NB4 (cell line): ENCODE measurements around the gene PITPNM3.

Source experiments
- DNase-seq: peaks from one replicate; pipeline ENCODE4 v3.0.0; 2010; ENCODE audit warnings: low read depth
- H3K4me3 ChIP-seq: one replicate; pipeline ENCODE4 v1.5.1; 2011; ENCODE audit warnings: mild to moderate bottlenecking, low read depth, low read length, moderate library complexity
- CTCF ChIP-seq: IDR thresholded peaks from one replicate; pipeline ENCODE4 v1.5.1; 2012; ENCODE audit warnings: low read depth, low read length
- MYC ChIP-seq: IDR thresholded peaks from 2 replicates; pipeline ENCODE4 v1.6.1; 2011; ENCODE audit warnings: low read depth, low read length
- POLR2A ChIP-seq: IDR thresholded peaks from 2 replicates; pipeline ENCODE4 v1.6.1; 2011; ENCODE audit warnings: mild to moderate bottlenecking; ENCODE audit not compliant: insufficient read length; ENCODE audit errors: extremely low read depth
- TF ChIP-seq, protein P1 (sequence below): IDR thresholded peaks from 2 replicates; pipeline ENCODE4 v1.6.1; 2011; ENCODE audit warnings: low read depth, low read length

PITPNM3 gene

DNA sequence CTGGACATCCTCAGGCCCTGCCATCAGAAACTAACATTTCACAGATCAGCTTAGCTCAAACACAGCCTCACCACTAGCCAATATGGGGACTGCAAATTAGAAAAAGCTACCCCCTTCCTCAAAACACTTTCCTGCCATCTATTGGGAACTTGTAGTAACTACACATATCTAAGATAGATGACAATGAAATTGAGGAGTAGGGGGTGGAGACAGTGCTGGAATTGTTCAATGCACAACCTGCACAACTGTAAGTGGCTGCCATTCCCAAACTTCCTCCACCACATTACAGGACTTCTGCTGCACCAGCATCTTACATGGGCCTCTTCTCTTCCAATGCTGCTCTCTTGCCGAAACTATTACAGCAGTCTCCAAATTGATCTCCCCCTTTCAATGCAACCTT lies 143.3 kb downstream of the PITPNM3 start:
- TF ChIP-seq, protein P1, sequence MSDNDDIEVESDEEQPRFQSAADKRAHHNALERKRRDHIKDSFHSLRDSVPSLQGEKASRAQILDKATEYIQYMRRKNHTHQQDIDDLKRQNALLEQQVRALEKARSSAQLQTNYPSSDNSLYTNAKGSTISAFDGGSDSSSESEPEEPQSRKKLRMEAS, result no peak
- no peak for TF ChIP-seq MYC
- TF ChIP-seq CTCF, result peak; percentile 40
- no peak for TF ChIP-seq POLR2A
- no peak overlapping the region for H3K4me3 ChIP-seq
- DNase-seq, result peak; percentile 55

DNA sequence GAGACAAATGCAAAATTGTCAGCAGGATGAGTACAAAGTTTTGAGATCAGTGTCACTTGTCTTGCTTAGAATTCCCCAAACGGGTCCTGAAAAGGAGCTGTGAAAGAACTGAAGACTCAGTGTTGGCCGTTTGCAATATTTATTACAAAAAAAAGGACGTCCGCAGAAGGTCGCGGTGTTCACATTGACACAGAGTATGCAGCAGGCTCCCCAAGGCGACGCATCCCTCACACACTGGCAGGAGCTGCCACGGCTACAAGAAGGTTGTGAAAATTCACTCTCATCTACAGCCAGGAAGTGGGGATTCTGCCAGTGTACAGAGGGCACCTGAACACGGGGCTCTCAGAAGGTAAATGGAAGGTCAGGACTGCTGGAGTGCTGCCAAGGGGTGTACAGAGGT lies 147.6 kb downstream of the PITPNM3 start:
- no peak overlapping the region for H3K4me3 ChIP-seq
- no peak for TF ChIP-seq CTCF
- no peak for TF ChIP-seq MYC
- TF ChIP-seq, protein P1, result no peak
- TF ChIP-seq POLR2A, result no peak
- DNase-seq, result no peak

DNA sequence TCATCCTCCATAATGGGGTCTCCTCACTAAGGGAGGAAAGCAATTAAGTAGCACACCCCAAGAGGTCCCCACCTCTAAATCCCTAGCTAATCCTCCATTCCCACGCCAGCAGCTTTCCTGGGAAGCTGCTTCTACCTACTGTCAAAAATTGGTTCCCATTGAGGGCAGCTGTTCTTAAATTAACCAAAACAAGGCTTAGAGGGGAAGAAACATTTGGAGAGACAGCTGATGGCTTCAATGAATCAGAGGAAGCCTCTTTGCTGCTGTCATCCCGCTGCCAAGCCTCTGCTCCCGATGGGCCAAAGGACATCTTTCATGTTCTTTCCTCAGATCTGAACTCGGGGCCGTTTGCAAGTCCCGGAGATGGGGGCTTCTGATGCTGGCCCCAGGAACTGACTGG lies 148.1 kb downstream of the PITPNM3 start:
- H3K4me3 ChIP-seq, result no peak overlapping the region
- TF ChIP-seq, protein P1, result no peak
- no peak for TF ChIP-seq POLR2A
- TF ChIP-seq MYC, result no peak
- TF ChIP-seq CTCF, result no peak
- no peak for DNase-seq

GRCh38 chr17:6402258-6402657 lies 154.1 kb downstream of the PITPNM3 start:
- TF ChIP-seq CTCF (no peak), POLR2A (no peak), MYC (no peak)
- TF ChIP-seq, protein P1, result no peak
- no peak overlapping the region for H3K4me3 ChIP-seq
- no peak for DNase-seq
